Raji (cell line): Measurements from ENCODE around the gene TMEM229B.

Source experiments
- POLR2A ChIP-seq: IDR thresholded peaks from 2 replicates; pipeline ENCODE4 v1.6.1; 2011; ENCODE audit warnings: low read depth, low read length, control low read depth; ENCODE audit not compliant: insufficient read depth

The TMEM229B gene

DNA sequence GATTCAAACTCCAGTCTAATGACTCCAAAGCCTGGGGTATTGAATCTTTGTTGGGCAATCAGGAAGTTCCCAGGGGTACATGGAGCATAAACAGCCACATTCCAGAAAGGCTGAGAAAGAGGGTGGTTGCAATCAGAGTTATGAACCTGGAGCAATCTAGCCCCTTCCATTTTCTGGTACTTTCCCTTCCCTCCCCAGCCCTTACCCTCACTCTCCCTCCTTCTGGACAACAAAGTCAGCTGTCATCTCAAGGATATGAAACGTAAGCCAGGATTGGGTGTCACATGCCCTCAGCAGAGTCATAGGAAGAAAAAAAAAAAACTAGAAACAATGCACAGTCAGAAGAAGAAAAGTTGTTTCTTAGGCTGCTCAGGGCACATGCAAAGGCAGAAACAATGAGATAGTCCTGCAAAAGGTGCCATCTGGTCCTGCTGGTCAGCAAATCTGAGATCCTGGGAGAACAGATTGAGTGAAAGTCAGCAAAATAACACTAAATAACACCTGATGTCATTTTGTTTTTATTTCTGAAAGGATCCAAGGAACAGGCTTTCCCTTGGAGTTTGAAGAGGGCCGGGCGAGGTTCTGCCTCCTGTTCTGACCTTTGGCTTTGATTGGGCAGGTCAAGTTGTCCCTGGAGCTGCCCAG, 27.1 kb downstream of the TMEM229B start:
- TF ChIP-seq POLR2A = no peak

DNA sequence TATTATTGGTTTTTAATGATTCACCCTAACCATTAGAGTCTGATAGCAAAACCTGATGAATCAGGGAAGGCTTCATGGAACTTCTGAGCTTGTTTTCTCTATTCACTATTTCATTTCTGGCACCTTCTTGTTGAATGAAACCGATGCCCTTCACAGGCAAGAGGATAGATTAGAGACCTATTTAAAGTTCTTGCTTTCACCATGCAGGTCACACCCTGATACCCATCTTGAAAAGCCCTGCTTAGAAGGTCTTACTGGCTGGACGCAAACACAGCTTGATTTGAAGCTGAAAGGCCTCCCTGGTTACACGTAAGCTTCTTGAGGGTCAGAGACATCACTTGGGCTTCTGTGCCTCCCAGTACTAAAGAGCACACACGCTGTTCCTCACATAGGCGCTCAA, 29.2 kb downstream of the TMEM229B start:
- no peak for TF ChIP-seq POLR2A

DNA sequence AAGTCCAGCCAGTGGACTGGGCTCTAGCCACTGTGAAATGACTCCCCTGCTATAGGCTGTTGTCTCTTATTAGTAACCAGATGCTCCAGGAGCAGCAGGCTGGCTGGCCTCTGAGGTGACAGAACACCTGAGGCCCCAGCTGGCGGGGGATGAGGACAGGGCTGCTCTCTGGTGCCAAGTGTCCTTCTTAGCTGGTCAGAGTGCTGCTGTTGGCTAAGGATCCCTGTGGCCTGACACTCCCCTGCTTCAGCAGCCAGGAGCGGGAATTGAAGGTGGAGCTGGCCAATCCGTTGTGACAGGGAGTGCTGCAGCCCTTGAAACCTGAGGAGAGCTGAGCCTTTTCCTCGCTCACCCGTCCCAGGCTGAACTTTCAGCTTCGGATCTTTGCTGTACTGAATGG, 30.7 kb downstream of the TMEM229B start:
- TF ChIP-seq POLR2A = no peak

DNA sequence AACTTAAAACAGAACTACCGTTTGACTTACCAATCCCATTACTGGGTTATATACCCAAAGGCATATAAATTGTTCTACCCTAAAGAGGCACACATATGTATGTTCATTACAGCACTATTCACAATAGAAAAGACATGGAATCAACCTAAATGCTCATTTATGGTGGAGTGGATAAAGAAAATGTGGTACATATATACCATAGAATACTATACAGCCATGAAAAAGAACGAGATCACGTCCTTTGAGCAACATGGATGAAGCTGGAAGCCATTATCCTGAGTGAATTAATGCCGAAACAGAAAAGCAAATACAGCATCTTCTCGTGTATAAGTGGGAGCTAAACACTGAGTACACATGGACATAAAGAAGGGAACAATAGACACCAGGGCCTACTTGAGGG, 31.8 kb downstream of the TMEM229B start:
- no peak for TF ChIP-seq POLR2A

DNA sequence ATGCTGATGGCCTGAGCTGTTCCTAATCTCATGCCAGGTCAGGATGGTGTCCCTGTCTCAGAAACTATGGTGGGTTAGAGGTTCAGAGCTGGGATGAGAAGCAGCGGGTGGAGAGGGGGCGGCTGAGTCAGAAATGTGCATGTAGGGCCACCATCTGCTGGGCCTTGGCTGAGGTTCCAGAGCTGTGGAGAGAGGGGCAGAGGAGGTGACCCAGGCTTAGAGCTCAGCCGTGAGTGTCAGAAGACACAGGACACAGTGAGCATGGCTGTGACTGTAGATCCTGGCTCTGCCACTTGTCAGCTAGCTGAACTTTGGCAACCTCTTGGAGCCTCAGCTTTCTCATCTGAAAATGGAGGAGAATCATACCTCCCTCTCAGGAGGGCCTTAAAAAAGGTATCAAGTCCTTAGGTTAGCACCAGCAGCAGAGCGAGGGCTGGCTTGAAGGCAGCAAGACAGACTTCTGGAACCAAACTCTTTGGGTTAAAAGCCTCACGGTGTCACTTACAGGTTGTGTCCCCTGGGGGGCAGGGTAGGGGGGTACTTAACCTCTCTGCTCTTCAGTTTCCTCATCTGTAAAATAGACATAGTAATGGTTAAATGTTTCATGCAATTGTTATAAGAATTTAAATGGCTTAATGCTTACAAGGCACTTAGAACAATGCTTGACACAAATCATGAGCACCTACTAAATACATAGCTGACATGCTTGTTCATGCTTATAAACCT, 34.8 kb downstream of the TMEM229B start:
- TF ChIP-seq POLR2A = no peak

DNA sequence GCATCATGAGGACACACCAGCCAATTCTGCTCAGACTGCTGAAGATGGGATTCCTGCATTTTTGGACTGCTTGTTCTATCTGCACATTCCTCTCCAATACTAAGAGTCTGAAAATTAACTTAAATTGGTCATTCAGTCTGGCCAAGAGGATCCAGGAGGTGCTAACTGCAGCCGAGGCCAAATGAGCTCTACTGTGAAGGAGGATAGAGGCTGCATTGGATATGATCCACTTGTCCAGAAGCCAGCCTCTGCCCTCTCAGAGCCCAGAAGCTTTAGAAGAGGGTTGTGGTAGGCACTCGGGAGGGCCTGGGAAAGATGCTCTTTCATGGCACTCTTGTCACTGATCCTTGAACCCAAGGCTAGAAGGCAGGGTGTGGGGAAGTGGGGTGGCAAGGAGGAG, 39.4 kb downstream of the TMEM229B start:
- no peak for TF ChIP-seq POLR2A

DNA sequence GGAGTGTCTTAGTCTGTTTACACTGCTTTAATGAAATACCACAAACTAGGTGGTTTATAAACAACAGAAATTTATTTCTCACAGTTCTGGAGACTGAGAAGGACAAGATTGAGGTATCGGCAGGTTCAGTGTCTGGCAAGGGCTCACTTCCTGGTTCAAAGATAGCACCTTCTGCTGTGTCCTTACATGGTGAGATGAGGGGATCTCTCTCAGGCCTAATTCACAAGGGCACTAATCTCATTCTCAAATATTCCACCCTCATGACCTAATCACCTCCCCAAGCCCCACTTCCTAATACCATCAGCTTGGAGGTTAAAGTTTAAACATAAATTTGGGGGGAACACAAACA, 41.5 kb downstream of the TMEM229B start:
- no peak for TF ChIP-seq POLR2A

DNA sequence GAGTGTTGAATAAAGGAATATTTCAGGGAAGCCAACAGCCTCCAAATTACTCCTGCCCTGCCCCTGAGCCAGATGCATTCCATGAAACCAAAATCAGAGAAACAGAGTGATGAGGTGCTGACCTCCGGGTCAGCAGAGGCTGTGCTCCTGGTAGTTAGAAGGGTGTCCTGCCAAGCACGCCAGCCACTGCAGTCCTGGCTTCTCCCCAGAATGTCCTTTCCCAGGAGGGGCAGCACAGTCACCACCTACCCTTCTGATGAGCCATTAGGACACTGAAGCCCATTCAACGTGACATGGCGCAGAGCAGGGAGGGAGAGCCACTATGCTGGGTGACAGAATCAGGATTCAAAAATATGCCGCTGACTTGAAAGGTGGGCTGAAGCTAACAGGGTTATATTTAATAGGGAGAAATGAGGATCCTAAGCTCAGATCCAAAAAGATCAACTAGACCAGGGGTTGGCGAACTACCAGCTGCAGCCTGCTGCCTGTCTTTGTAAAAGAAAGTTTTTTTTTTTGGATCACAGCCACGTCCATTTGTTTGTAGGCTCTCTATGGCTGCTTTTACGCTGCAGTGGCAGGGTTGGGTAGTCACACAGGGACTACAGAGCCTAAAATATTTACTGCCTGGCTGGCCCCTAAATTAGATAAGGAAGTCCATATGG, 42.0 kb downstream of the TMEM229B start:
- TF ChIP-seq POLR2A = no peak

DNA sequence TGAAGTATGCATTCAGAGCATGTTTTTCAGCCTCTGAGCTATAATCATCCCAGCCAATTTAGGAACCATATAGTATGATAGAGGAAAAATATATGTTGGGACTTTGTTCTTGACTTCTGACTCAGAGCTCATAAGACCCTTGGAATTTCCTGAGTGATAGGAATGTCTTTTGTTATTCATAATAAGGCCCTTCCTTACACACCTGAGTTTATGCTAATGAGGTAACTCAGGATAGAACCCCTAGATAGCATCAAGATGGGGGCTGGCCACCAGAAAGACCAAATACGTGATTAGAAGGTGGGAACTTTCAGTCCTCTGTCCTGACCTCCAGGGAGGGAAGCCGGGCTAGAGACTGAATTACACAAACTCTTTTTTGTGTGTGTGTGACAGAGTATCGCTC, 44.1 kb downstream of the TMEM229B start:
- TF ChIP-seq POLR2A = no peak

DNA sequence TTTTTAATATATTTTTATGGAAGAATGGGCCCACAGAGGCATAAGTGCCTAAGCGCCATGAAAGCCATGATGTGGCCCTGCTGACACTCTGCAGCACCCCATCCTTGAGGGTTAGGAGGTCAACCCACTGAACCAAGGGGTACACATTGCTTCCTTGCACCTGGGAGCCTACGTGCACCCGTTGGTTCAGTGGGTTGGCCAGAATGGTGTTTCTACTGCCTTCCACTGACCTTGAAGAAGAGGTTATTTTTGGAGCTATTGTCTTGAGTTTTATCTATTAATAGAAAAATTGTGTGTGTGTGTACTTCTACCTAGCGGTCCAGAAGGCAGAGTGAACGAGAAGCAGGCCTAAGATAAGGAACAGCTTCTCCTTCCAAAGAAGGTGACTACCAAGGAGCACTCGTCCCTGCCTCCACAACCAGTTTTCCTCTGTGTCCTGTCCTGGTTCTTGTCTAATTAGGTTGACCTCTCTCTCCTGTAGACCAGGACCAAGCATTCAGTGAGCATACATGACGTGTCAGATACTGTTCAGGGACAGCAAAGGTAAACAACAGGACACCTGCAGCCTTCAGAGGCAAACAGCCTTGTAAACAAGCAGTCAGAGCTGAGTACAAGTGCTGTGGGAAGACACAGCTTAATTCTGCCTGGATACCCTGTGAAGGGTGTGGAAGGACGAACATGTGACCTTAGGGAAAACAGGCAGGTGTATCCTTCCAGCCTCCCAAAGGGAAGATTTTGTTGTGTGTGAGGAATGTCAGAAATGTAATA, 46.2 kb downstream of the TMEM229B start:
- no peak for TF ChIP-seq POLR2A

DNA sequence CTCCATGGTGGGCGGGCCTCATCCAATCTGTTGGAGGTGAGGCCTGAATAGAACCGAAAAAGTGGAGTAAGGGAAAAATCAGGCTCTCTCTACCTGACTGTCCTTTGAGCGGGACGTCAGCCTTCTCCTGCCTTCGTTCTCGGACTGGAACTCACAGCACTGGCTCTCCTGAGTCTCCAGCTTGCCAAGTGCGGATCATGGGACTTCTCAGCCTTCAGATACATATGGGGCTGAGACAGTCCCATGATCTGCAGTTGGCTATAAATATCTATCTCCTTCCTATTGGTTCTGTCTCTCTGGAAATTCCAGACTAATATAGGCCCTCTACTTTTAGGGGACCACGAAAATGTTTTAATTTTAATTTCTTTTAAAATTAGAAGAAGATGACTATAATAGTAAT, 46.8 kb downstream of the TMEM229B start:
- TF ChIP-seq POLR2A = no peak

DNA sequence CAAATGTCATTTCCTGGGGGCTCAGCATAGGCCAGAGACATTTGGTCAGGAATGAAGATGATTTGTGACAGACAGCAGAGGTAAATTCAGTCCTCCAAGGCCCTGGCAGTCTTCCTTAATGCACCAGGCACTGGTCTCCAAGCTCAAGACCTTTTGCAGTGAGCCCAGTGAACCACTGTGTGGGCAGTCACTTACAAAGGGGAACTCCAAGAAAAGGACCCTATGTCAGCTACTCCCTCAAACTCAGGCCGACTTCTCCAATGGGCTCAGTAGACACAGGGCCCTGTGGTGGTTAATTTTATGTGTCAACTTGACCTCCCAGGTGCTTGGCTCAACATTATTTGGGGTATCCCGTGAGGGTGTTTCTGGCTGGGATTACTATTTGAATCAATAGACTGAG, 47.3 kb downstream of the TMEM229B start:
- no peak for TF ChIP-seq POLR2A

DNA sequence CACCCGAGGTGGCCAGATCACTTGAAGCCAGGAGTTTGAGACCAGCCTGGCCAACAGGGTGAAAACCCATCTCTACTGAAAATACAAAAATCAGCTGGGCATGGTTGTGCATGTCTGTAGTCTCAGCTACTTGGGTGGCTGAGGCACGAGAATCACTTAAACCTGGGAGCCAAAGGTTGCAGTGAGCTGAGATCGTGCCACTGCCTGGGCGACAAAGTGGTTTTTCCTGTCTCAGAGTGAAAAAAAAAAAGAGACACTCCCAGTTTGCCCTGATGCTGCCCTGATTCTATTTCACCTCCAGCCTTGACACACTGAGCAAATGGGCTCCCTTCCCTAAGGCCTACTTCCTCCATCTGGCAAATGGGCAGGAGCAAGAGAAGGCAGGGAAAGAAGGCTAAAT, 48.0 kb downstream of the TMEM229B start:
- no peak for TF ChIP-seq POLR2A

DNA sequence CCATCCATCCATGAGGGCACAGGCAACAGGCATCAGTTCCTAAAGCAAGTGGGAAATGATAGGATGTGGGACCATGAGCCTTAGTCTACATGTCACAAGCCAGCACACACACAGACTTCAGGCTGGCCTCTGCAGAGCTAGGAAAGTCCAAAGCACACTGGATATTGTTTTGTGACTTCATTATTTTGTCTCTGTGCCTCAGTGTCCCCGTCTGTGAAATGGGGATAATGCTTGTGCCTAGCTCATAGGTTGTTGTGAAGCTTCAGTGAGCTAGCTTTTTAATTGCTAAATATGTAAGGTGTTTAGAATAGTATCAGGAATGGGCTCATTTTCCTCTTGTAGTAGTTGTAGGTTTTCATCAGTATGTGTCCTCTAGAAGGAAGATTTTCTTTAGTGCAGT, 49.6 kb downstream of the TMEM229B start:
- TF ChIP-seq POLR2A = no peak

DNA sequence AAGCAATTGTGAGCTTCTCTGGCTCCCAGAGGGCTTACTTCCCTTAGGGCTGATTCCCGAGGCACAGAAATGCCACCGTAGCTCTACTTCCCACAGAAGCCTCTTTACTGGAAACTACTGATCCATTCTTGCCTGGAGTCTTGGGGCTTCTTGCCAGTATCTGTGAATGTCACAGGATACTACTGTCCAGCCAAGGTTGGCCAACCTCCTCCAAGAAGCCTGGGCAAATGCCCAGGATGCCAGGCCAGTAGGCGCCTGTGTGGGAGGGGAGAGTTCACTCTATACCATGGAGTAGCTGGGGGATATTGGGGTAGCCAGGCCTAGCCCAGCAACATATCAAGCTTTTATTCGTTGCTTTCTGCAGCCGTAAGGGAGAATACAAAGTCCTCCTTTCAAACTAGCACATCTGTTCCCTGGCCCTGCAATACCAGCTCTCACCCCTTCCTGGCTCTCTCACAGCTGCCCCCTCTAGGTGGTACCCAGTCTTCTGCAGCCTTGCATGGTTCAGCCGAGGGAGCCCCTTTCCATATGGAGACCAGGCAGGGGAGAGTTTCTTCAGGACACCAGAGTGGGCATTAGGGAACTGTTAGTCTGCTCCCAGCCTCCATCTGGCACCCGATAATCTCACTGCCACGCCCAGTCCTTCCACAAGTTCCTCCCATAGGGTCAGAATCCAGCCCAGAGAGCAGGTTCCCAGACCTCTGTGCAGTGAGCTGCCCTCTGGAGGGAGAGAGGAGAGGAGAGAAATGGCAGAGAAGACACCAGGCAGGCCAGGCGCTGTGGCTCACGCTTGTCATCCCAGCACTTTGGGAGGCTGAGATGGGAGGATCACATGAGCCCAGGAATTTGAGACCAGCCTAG, 52.3 kb downstream of the TMEM229B start:
- TF ChIP-seq POLR2A = no peak

DNA sequence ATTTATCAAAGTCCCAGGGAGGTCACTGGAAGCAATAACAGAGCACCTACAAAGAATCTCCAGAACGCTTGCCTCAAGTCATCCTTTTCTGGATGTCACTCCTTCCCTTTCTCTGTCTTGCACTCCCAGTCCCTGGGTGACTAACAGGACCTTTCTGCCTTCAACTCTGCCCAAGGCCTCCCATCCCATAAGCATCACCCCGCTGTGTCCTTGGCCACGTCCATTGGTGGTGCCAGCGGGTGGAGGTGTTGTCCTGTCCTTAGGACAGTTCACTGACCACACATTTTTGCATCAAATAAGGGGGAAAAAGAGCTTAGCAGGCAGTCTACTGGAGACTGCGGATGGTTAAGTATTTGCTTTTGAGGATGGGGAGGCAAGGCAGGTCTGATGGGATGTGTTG, 52.9 kb downstream of the TMEM229B start:
- TF ChIP-seq POLR2A = no peak
